HG02943 (cell line): ENCODE results near the gene FAM185A.
"Not testable (repeated sequence)": the region's sequence is repeated elsewhere in the genome, so short reads cannot be mapped to it uniquely, and the experiment has no call there.

ENCODE experiments used
- ATAC-seq: cut with Tn5 transposase; IDR thresholded peaks from one replicate; pipeline ENCODE4 v1.9.1; 2021; ENCODE audit warnings: mild to moderate bottlenecking, low read depth, moderate library complexity; ENCODE audit not compliant: unreplicated experiment

The FAM185A gene

DNA sequence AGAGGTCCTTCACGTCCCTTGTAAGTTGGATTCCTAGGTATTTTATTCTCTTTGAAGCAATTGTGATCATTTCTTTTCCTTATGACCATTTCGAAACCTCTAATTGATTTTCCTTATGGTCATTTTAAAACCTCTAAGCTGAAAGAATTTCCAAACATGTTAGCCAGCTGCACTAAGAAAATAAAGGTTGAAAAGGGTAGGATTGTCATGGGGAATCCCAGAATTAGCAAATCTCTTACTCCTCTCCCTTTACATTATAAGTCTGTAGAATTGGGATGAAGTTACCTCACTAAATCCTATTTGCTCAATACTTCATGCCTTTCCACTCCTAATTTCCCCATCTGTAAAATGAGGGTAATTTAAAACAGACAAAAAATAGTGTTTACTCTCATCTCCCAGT, 79.5 kb downstream of the FAM185A start:
- ATAC-seq: no peak

DNA sequence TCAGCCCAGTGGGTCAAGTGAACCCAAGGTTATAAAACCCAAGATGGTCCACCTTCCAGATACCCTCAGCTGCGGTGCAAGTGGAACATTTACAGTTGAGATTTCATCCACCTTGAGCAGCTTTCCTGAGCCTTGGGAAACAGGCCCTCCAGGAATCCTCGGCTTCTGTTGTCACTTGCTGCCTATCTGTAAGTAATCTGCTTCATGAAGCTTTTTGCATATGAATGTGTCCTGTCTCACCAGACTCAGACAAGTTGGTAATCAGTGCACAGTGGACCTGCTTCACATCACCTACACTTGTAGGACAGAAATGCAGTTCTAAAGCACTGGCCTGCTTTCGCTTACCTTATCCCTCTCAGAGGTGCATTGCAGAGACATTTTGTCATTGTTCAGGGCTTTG, 80.3 kb downstream of the FAM185A start:
- ATAC-seq: no peak

DNA sequence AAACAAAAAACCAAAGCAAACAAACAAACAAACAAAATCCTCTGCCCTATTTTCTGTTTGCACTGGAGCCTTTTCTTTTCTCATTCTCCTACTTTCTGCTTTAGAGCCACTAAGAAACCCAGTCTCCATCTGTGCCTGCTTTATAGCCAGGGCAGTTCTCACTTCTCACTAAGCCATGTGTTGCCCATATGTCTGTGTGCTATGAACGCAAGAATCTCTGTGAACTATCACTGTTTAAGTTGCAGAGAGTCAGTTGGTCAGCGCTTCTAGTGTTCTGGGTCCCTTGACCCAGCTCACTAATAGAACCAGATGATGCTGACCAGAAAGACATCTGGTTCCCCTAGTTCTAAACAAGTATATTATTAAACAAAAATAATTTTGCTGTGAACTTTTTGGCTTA, 81.4 kb downstream of the FAM185A start:
- ATAC-seq: no peak

DNA sequence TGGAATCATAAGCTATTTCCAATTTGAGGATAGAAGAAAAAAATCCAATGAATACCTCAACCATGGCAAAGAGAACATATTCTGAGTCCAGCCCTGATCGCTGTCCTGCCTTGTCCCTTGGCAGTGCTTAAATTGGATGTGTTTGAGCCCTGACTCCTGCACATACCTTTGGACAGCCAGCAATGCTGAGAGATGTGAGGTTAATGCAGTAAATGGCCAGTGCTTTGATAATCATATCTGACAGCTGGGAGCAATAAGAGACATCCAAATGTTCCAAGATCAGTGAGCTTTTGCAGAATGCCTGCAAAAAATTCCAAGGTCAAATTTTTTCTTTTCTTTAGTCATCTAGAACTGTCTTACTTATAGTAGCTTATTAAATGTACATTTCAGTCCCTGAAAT, 83.9 kb downstream of the FAM185A start:
- no peak for ATAC-seq

DNA sequence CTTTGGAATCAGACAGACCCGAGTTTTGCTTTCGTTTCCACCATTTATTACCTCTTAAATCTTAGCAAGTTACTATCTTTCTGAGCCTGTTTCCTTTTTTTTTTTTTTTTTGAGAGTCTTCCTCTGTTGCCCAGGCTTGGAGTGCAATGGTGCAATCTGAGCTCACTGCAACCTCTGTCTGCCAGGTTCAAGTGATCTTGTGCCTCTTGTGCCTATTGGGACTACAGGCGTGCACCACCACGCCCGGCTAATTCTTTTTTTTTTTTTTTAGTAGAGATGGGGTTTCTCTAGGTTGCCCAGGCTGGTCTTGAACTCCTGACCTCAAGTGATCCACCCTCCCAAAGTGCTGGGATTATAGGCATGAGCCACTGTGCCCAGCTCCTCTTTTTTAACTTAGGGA, 84.5 kb downstream of the FAM185A start:
- ATAC-seq: no peak

DNA sequence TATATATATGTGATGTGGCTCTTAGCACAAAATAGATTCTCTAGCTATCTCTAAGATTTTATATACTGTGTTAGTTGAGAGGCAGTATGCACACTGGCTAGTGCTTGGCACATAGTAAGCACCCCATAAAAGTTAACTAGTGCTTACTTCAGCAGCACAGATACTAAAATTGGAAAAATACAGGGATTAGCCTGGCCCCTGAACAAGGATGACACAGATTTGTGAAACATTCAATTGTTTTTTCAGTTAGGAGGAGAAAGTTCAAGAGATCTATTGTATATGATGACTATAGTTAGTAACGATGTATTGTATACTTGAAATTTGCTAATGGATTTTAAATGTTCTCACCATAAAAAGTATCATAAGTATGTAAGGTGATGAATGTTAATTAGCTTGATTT, 85.7 kb downstream of the FAM185A start:
- no peak for ATAC-seq

DNA sequence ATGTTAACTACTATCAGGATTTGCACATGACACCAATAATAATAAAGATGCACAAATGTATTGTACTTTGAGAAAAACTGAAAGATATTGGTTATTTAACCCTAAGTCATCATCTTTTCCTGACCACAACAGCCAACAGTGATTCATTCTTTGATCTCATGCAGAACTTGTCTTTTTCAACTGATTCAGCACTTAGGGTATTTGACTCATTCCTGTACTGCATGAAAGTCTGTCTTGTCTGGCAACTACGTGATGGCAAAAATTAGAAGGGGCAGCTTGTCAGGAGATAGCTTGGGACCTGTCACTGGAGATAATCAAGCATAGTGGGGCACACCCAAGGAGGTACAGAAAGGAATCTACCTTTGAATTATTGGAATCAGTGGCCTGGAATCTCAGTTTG, 86.2 kb downstream of the FAM185A start:
- ATAC-seq: no peak

DNA sequence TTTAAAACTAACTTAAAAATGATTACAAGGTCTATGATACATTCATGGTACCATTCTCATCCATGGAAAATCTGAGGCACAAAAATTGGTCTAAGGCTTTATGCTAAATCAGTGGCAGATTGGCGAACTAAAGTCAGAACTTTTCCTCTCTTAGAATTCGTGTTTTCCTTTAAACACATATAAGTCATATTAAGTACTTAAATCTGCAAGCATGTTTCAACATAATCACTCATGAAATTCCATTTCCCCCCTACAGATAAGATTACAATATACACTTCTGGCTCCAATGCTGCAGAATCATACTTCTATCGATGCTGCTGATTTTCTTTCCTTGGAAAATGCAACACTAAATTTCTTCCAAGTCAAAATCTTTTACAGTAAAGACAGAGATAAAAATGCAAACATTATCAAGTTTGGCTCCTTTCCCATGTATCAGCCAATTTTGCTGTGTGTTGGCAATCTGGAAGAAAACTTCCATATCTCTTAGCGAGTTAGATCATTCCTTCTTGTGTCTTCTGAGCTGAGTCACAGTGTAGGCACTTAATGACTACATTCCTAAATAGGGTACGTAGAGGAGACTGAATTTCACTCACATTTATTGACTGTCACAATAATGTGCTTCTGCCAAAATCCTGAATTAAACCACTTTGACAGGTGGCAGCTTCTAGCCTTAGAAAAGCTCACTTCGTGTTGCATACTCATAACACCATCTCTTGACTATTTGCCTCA, 87.6 kb downstream of the FAM185A start:
- ATAC-seq: no peak

DNA sequence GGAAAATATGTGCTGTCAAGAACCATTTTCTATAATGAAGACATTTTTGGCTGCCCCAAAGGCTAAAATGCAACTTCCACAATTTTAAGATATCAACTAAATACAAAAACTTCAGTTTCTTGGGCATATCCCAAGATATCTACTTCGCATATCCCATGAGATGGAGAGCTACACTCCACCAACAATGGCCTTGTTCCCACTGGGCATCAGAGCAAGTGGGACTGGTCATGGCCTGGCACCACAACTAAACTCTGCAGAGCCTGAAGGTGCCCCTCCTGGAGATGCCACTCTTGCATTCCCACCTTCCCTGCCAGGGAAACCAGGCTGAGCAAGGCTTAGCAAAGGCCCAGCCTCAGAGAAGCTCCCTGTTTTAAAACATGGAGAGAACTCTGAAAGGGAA, 88.2 kb downstream of the FAM185A start:
- no peak for ATAC-seq

DNA sequence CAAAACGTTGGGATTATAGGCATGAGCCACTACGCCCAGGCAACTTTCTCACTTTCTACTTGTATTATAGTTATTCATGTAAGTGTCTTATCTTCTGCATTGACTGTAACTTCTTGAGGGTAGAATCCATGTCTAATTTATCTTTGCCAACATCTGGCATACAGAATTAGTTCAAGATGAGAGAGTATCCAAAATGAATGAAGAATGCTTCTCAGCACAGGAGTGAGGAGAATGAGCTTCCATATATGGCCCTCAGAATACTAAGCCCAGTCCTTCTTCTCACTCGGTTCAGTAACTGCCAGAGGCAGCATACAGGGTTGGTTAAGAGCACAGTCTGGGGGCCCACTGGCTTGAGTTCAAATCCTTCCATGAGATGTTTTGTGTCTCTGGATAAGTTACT, 89.0 kb downstream of the FAM185A start:
- ATAC-seq: no peak

DNA sequence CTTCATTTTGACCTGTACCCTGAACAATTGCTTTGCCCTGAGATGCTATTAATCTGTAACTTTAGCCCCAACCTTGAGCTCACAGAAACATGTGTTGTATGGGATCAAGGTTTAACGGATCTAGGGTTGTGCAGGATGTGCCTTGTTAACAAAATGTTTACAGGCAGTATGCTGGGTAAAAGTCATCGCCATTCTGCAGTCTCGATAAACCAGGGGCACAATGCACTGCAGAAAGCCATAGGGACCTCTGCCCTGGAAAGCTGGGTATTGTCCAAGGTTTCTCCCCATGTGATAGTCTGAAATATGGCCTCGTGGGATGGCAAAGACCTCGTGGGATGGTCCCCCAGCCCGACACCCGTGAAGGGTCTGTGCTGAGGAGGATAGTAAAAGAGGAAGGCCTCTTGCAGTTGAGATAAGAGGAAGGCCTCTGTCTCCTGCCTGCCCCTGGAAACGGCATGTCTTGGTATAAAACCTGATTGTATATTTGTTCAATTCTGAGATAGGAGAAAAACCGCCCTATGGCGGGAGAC, 89.8 kb downstream of the FAM185A start:
- not testable (repeated sequence) for ATAC-seq

DNA sequence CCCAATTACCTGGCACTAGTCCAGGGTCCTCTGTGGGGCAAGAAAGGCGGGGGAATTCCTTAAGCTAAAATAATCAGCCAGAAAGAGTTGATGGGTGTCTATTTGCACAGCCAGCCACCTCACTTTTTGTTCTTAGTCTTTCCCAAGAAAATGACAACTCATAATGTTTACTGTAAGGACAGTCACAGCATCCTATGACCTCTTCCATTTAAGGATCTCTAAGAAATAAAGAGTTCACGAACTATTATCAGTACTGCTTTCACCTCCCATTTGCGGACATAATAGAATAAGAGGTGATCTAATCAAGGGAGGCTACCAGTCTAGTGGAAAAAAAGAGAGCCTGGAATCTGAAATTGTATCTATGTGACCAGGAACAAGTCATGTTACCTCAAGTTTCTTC, 91.6 kb downstream of the FAM185A start:
- ATAC-seq: no peak

DNA sequence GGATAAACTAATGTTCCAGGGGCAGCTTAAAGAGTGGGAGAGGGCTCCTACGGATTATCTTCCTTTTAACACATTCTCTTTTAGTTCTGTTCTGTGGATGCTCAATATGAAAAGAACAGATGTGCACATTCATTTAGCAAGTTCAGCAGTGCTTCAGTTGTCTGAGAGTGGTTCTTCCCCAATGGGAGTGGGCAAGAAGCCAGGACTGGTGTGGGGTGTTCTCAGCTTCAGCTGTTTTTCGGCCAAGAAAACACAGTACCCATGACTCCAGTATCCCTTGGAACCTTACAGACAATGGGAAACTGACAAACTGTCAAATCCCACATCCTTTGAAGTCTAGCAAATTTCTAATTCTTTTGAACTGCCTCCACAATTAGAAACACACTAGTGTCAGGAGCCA, 92.5 kb downstream of the FAM185A start:
- ATAC-seq: no peak

DNA sequence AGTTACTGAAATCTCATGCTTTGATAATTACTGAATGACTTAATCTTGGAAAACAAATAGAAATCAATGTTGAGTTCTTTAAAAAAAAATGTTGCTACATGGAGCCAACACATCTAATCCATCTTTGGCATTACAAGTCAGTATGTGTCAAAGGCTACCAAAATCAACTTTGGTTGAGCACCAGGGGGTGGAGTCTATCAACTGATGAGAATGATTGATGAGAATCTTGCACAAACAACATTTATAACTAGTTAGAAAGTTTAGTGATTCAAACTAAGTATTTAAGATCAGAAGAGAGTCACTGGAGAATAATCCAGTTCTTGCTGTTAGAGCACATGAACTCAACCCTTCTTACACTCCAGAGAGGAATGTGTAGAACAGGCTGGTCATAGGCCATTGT, 93.5 kb downstream of the FAM185A start:
- no peak for ATAC-seq

DNA sequence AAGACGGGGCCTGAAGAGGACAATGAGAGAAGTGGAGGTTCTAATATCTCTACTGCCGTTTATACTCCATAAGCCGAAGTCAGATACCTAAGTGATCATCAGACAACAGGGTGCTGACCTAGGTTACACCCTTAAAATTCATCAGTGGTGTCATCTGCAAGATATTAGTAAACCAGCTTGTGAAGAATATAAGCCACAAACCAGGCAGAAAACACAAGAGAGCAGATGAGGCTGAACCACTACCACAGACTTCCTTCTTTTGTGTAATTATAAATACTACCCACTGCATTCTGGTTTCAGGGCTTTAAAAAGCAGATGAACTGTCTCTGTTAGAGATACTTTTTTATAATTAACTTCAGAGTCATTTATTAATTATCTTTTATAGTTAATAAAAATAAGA, 95.1 kb downstream of the FAM185A start:
- ATAC-seq: peak; percentile 75

DNA sequence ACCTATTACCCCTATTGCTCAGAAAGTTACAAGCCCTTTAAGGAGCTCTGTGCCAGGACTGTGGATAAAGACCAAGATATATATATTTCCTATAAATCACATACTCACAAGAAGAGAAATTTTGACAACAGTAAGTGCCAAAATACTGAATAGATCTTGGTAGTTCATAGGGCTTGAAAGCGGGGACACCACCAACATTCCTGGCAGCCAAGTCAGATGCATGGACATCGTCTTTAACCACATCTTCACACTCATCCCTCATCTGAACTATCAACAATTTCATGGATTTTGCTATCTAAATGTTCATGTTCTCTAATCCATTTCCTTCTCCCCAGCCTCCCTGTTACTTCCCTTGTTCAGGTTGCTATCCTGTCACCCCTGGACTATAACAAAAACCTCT, 96.5 kb downstream of the FAM185A start:
- no peak for ATAC-seq

DNA sequence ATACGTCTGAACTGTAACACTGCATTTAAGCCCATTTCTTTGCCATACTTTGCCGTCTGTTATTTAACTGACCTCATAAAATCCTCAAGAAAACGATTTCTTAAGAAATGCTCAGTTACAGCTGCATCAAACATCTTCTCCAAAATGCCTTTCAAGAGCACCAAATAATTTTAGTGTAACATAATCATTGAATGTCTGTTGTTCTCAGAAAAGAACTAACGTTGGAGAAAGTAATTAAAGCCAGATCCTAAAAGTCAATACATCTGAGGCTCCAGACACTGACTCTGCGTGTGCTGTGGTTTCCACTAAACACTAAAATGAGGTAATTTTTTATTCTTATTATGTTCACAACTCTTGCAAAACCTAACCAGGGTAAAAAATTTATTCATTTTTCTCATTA, 100.3 kb downstream of the FAM185A start:
- ATAC-seq: no peak

DNA sequence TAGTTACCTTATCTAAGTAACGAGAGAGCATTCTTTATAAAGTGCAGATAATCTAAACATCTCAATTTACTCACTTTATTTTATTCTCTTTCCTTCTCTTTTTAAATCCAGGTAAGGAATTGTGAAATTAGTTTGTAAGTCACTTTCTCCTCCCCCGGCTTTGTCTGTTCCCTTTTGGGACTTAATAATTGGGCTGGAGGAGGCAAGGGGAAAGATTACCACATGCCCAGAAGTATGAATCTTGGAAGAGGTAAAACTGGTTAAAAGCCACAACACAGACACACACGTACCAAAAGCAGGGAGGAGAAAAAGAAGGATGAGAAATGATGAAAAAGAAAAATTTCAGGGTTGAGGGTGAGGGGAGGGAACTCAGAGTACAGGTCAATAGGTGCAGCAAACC, 100.7 kb downstream of the FAM185A start:
- no peak for ATAC-seq

DNA sequence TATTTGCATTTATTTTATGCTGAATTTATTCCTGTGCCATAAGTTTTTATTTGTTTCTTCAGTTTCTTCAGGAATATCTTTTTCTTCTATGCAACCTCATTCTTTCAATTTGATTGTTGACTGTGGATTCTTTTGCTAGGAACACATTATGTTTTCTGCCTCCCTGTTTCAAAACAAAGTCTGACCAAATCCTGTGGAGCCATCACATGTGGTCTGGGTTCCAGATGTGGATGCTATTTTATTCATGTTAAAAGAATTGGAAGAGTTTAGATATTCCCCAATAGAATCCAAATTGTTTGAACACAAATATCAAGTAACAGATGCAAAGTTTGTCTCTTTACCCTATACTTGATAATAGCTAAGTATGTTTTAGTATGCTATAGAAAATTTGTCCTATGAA, 107.2 kb downstream of the FAM185A start:
- ATAC-seq: no peak
